Stimulated activated CD8-positive, alpha-beta memory T cell treated with anti-CD3 and anti-CD28 coated beads, Interleukin-12 subunit alpha, Interleukin-12 subunit beta, amount 100 ng/mL, for 1 hour (primary cell): Measurements from ENCODE around the gene TTC16.
"Not testable (repeated sequence)": the region's sequence is repeated elsewhere in the genome, so short reads cannot be mapped to it uniquely, and the experiment has no call there.

Source experiments
- DNase-seq: peaks from one replicate; pipeline ENCODE4 v3.0.0-alpha.2; 2020; ENCODE audit warnings: low read depth

The TTC16 gene

GRCh38 chr9:127746959-127747569, 31.2 kb downstream of the TTC16 start:
- no peak for DNase-seq

DNA sequence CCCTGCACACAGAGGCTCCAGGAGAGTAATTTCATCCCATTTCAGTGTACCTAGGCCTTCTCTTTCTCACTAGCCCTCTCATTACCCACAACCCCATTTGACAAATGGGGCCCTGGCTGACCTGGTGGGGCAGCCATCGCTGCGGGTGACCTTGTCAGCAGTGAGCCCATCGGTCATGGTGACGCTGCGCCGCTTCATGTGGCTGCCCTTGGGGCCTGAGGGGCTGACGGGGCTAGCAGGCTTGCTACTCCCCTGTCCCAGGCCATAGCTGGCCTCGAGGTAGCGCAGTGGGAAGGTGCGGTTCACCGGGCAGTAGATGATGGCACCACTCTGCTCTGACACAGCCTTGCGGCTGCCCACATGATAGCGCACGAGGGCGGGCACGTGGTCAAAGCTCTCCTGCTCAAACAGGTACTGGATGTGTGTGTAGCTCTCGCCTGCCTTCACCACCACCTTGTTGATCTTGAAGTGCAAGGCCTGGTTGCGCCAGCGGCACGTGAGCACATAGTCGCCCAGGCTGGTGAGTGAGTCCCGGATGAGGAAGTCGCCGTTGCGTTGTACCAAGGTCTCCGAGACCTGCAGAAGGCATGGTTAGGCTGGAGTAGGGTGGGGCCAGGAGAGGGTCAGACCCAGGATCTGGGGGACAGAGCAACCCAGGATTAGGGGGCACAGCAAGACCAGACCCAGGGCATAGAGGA, 33.4 kb downstream of the TTC16 start:
- no peak for DNase-seq

- no peak for DNase-seq
Observed at GRCh38 chr9:127751269-127752054, 35.6 kb downstream of the TTC16 start.

GRCh38 chr9:127753148-127753547, 37.3 kb downstream of the TTC16 start:
- no peak for DNase-seq

DNA sequence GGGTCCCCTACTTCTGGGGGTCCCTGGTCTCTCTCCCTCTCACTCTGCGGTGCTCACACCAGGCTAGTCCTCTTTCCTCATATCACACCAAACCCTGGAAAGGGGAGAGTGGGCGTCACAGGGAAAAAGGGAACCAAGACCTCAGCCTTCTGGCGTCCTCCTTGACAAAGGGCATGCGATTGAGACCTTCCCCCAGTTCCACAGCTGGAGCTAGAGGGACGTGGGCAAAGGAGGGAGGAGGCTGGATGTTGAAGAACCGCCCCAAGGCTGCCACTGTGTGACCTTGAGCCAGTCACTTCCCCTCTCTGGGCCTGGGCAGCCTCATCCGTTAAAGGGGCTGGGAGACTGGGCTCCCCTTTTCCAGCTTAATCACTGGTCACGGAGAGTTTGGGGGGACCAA, 37.7 kb downstream of the TTC16 start:
- DNase-seq = no peak

- DNase-seq = no peak
Observed at GRCh38 chr9:127754099-127755060, 38.5 kb downstream of the TTC16 start.

DNA sequence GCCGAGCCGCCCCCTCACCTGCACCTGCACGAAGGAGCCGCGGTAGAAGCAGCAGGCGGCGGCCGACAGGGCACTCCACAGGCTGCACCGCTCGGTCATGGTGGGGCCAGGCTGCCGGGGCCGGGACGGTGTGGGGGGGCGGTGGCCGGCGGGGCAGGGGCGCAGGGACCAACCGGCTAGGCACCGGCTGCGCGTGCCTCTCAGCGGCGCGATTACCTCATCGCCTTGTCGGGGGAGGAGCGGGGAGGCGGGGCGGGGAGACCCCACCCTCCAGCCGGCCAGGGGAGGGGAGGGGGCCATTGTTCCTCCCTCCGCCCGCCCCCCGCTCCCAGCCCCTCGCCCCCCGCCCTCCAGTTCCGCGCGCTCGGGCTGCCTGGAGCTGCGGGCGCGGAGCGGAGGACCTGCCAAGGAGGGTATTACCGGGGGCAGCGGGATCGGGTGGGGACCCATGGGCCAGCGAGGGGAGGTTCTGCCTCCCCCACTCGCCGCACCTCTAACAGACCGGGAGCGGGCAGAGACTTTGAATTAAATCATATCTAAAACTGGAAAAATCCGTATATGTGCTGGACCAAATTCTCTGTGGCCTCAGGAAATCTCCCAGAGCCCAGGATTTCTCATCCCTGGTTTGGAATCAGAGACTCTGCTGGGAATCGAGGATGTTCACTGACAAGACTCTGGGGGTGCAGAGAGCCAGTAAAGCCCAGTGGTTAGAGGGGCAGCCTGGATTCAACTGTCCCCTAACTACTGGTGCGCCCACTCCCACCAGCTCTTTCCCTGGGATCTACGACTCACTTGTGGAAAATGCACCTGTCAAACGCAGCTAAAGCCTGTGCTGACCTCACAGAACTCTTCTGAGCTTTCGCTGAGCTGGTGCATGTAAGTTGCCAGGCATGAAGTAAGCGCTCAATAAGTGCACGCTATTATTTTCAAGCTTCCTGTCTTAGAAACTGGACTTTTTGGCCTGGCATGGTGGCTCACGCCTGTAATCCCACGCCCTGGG, 39.5 kb downstream of the TTC16 start:
- DNase-seq = no peak

- no peak for DNase-seq
Observed at GRCh38 chr9:127756233-127756632, 40.4 kb downstream of the TTC16 start.

DNA sequence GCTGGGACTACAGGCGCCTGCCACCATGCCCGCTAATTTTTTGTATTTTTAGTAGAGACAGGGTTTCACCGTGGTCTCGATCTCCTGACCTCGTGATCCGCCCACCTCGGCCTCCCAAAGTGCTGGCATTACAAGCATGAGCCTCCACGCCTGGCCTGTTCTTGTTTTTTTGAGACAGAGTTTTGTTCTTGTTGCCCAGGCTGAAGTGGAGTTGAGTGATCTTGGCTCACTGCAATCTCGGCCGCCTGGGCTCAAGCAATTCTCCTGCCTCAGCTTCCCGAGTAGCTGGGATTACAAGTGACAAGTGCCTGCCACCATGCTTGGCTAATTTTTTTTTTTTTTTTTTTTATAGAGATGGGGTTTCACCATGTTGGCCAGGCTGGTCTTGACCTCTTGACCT, 40.9 kb downstream of the TTC16 start:
- not testable (repeated sequence) for DNase-seq

DNA sequence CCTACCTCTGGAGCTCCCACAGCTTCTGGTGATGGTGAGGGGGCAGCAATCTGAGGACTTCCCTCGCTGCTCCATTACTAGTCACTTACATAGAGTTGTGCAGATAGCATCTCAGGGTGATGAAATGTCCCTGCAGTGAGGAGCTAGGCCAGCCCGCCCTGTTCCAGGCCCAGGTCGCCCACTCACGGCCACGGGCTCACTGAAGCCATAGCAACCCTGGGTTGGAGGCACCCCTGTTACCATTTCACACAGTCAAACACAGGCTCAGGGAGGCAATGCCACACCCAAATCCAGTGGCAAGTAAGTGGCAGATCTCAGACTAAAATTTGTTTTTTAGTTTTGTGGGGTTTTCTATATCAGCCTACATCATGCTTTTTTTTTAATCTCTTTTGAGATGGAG, 43.0 kb downstream of the TTC16 start:
- no peak for DNase-seq

GRCh38 chr9:127761061-127761460, 45.2 kb downstream of the TTC16 start:
- DNase-seq = no peak

- DNase-seq = no peak
Observed at GRCh38 chr9:127761491-127761956, 45.6 kb downstream of the TTC16 start.

DNA sequence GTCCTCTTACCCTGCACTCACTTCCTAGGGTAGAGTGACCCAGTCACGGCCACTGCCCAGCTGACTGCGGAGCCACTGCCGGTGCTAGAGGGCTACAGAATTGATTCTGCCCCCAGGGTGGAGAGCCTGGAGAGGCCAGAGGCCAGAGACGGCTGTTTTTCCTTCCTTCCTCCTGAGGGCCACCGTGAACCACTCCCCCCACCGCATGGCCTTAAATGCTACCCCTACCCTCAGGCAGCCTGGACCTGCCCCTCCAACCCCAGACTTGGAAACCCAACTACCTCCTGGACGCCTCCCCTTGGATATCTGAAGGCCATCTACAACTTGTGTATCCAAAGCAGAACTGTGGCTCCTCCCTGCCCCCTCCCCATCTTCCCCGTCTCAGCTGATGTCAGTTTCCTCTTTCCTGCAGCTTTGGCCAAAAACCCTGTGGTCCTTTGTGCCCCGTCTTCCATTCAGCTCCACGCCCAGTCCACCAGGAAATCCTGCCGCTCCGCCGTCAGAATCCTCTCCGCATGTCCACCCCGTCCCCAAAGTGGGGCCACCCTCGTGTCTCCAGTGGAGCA, 46.3 kb downstream of the TTC16 start:
- no peak for DNase-seq

DNA sequence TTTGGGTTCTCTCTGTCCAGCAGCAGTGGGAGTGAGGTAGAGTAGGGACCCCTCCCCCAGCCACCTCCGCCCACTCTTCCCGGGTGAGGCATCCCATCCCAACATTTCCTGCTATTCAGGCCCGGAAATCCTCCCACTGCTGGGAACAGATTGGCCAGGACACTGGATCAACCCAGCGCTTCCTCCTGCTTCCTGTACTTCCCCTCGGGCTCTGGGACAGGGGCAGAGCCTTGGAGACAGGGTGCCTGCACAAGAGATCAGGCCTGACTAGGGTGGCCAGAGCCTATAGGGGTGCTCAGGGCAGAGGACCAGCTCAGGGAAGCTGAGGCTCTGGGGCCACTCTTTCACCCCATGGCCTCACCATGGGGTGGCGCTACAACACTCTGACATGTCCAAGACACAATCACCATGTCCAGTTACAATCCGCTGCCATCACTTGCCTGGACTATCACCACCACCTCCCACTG, 48.1 kb downstream of the TTC16 start:
- no peak for DNase-seq

GRCh38 chr9:127765418-127765817, 49.5 kb downstream of the TTC16 start:
- no peak for DNase-seq

- DNase-seq = no peak
Observed at GRCh38 chr9:127767410-127767809, 51.5 kb downstream of the TTC16 start.

DNA sequence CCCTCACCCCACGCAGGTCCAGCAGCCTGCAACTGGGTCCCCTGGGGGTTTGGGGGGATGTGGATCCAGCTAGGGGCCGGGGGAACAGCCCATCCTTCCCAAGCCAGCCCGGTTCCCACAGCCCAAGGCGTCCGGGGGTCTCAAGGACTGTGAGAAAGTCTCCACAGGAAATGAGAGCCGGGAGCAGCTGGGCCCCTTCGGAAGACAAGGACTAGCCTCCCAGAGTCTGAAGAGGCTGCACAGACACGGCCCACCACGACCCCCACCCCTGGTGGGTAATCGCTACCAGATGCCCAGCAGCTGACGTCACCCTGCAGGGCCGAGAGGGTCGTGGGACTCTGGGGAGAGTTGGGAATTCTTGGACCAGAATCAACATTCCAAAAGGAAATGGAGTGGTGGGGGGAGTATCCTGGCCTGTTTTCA, 52.0 kb downstream of the TTC16 start:
- no peak for DNase-seq

- no peak for DNase-seq
Observed at GRCh38 chr9:127768698-127769097, 52.8 kb downstream of the TTC16 start.

DNA sequence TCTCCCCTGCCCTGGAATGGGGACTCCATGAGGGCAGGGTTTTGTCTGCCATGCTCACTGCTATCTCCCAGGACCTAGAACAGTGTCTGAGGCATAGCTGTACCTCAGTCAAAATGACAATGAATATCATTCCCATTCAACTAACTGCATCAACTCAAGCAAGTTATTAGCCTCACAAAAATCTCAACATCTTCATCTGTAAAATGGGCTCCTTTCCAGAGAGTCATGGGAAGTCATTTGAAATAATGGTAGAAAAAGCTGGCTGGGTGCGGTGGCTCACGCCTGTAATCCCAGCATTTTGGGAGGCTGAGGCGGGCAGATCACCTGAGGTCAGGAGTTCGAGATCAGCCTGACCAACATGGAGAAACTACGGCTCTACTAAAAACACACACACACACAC, 53.2 kb downstream of the TTC16 start:
- no peak for DNase-seq

- no peak for DNase-seq
Observed at GRCh38 chr9:127769929-127770582, 54.2 kb downstream of the TTC16 start.
